ENCODE measurements around the gene POTEG. TPM values are rescaled to one million over a fixed set of nuclear protein-coding genes. Genes with fewer than 3 reads are reported as not detected.
"Not testable (repeated sequence)": the region's sequence is repeated elsewhere in the genome, so short reads cannot be mapped to it uniquely, and the experiment has no call there.

Gene POTEG
- total RNA-seq, 5 donors from 2014 or later (not counting 1 experiment from before 2014, with no cell fraction given), result not detected

DNA sequence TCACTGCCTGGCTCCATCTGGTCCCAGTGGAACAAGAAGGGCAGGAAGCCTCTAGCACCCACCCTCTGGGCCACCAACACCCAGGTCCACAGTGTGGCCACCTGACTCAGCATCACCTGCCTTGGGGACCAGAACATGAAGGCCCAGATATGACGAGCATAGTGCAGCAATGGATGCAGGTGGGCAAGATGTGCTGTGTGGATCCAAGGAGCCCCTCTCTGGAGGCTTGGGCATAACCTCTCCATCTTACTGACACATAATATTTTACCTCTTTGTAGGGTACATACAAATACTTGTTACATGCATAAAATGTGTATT, 2.9 kb upstream of the POTEG start:
- H3K27ac ChIP-seq (ENCODE audit: low read length); H3K27ac Mint-ChIP-seq; H3K27me3 ChIP-seq (replicated peaks in 1 of 2; ENCODE audit: control insufficient read depth in 2 of 2, extremely low read depth in 1 of 2, insufficient read depth in 2 of 2, low read length in 1 of 2); H3K9me3 Mint-ChIP-seq; H3K4me3 ChIP-seq (ENCODE audit: control insufficient read depth in 1 of 2, extremely low read depth in 1 of 2, low read length in 1 of 2); H3K4me1 Mint-ChIP-seq; H3K36me3 Mint-ChIP-seq; CTCF ChIA-PET; H3K27me3 Mint-ChIP-seq; H3K4me1 ChIP-seq (ENCODE audit: control insufficient read depth in 1 of 2, extremely low read depth in 1 of 2, insufficient read depth in 2 of 2, low read length in 2 of 2); H3K9me3 ChIP-seq; H3K4me3 Mint-ChIP-seq; H3K36me3 ChIP-seq (ENCODE audit: control insufficient read depth in 2 of 2, extremely low read depth in 1 of 2, insufficient read depth in 1 of 2, low read length in 1 of 2); POLR2A ChIA-PET; DNase-seq: not testable (repeated sequence)
- WGBS (ENCODE audit: insufficient coverage), result no CpG with 5 or more reads among the region's 1 CpG
- peak in 1 of 4 experiments; percentile 18 for ATAC-seq (replicated peaks in 1 of 4)

DNA sequence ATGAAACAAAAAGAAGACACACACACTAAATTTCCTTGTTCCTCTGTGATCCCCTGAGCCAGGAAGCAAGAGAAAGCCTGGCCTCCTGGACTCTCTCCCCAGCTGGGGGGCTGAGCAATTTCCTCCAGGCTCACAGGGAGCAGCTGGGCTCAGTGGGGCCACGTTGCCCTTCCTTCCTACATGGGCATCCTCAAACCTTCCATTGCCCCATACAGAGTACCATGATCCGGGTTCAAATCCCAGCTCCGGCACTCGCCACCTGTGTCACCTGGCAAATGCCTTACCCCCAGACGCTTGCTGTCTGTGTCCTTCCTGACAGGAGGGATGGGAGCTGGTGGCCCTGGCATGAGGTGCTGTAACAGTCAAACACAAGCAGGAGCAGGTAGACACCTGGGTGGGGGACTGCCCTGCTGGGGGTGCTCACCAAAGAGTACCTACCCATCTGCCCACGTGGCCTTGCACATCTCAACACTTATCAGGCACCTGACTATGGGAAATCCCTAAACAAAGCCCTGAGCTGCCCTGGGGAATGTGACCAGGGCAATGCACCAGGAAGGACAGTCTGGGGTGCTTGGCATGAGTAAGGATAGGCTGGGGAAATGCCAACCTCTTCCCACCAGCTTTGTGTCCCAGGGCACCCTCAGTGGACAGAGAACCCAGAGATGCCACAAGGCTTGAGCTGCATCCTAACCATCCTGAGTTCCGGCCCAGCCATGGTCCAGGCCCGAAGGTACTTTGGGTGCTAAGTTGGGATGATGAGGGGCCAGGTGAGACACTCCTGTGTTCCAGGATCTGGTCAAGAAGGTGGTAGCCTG, 2.4 kb upstream of the POTEG start:
- H3K4me3 ChIP-seq (ENCODE audit: control insufficient read depth in 1 of 2, extremely low read depth in 1 of 2, low read length in 1 of 2); H3K4me1 Mint-ChIP-seq; H3K4me1 ChIP-seq (ENCODE audit: control insufficient read depth in 1 of 2, extremely low read depth in 1 of 2, insufficient read depth in 2 of 2, low read length in 2 of 2); H3K27ac ChIP-seq (ENCODE audit: low read length); H3K9me3 Mint-ChIP-seq; CTCF ChIA-PET; H3K4me3 Mint-ChIP-seq; H3K9me3 ChIP-seq; POLR2A ChIA-PET; H3K27me3 ChIP-seq (replicated peaks in 1 of 2; ENCODE audit: control insufficient read depth in 2 of 2, extremely low read depth in 1 of 2, insufficient read depth in 2 of 2, low read length in 1 of 2); H3K36me3 ChIP-seq (ENCODE audit: control insufficient read depth in 2 of 2, extremely low read depth in 1 of 2, insufficient read depth in 1 of 2, low read length in 1 of 2); DNase-seq; H3K27ac Mint-ChIP-seq; H3K27me3 Mint-ChIP-seq; H3K36me3 Mint-ChIP-seq: not testable (repeated sequence)
- no CpG with 5 or more reads among the region's 8 CpGs for WGBS (ENCODE audit: insufficient coverage)
- ATAC-seq (replicated peaks in 1 of 4), result peak in 2 of 4 experiments; percentile 17 to 32

DNA sequence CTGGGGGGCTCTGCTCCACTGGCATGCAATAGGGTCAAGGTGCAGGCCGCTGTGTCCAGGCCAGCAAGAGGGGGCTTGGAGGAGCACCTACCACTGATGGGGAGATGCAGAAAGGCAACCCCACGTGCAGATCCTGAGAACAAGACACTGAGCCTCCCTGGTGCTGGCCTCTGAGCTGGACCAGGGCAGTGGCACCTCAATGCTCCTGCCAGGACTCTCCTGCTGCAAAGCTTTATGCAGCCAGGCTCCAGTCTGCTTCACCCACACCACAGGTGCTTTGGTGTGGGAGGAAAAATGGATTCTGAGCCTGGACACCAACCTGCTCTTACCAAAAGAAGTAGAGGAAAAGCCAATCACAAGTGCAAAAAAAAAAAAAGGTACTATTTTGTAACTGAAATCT, 1.7 kb upstream of the POTEG start:
- H3K27me3 Mint-ChIP-seq; ATAC-seq (replicated peaks in 1 of 4); H3K4me3 Mint-ChIP-seq; POLR2A ChIA-PET; H3K9me3 Mint-ChIP-seq; H3K36me3 ChIP-seq (ENCODE audit: control insufficient read depth in 2 of 2, extremely low read depth in 1 of 2, insufficient read depth in 1 of 2, low read length in 1 of 2); H3K36me3 Mint-ChIP-seq; CTCF ChIA-PET; H3K27ac ChIP-seq (ENCODE audit: low read length); DNase-seq; H3K4me3 ChIP-seq (ENCODE audit: control insufficient read depth in 1 of 2, extremely low read depth in 1 of 2, low read length in 1 of 2); H3K27me3 ChIP-seq (replicated peaks in 1 of 2; ENCODE audit: control insufficient read depth in 2 of 2, extremely low read depth in 1 of 2, insufficient read depth in 2 of 2, low read length in 1 of 2); H3K4me1 Mint-ChIP-seq; H3K4me1 ChIP-seq (ENCODE audit: control insufficient read depth in 1 of 2, extremely low read depth in 1 of 2, insufficient read depth in 2 of 2, low read length in 2 of 2); H3K9me3 ChIP-seq; H3K27ac Mint-ChIP-seq: not testable (repeated sequence)
- no CpG with 5 or more reads among the region's 2 CpGs for WGBS (ENCODE audit: insufficient coverage)

DNA sequence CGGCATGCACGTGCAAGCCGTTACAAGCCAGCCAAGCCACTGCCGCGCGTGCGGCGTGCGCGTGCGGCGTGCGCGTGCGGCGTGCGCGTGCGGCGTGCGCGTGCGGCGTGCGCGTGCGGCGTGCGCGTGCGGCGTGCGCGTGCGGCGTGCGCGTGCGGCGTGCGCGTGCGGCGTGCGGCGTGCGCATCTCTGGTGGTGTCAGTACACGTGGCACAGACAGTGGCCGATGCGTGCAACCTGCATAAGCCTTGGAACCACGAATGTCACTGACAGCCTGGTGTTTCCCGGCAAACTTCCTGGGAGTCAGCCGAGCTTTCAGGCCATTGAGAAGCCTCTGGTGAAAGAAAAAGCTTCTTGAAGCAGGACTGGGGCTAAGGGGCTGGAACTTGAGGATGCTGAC, 750 bp upstream of the POTEG start:
- not testable (repeated sequence) for H3K4me3 Mint-ChIP-seq

DNA sequence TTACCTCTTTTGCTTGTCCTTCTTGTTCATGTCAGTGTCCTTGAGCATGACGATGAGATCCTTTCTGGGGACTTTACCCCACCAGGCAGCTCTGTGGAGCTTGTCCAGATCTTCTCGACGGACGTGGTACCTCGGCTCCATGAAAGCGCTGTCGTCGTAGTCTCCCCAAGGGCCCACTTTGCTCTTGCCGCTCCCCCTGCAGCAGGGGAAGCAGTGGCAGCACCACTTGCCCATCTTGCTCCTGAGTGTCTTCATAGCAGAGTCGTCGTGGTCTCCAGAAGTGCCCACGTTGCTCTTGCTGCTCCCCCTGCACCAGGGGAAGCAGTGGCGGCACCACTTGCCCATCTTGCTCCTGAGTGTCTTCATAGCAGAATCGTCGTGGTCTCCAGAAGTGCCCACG, 376 bp downstream of the POTEG start:
- H3K36me3 Mint-ChIP-seq; CTCF ChIA-PET; H3K4me3 ChIP-seq (ENCODE audit: control insufficient read depth in 1 of 2, extremely low read depth in 1 of 2, low read length in 1 of 2); H3K4me1 Mint-ChIP-seq; H3K27me3 Mint-ChIP-seq; H3K27me3 ChIP-seq (replicated peaks in 1 of 2; ENCODE audit: control insufficient read depth in 2 of 2, extremely low read depth in 1 of 2, insufficient read depth in 2 of 2, low read length in 1 of 2); DNase-seq; H3K36me3 ChIP-seq (ENCODE audit: control insufficient read depth in 2 of 2, extremely low read depth in 1 of 2, insufficient read depth in 1 of 2, low read length in 1 of 2); H3K9me3 Mint-ChIP-seq; H3K4me3 Mint-ChIP-seq; H3K9me3 ChIP-seq; POLR2A ChIA-PET; H3K27ac Mint-ChIP-seq; ATAC-seq (replicated peaks in 1 of 4); H3K4me1 ChIP-seq (ENCODE audit: control insufficient read depth in 1 of 2, extremely low read depth in 1 of 2, insufficient read depth in 2 of 2, low read length in 2 of 2); H3K27ac ChIP-seq (ENCODE audit: low read length): not testable (repeated sequence)
- no CpG with 5 or more reads among the region's 16 CpGs for WGBS (ENCODE audit: insufficient coverage)

More for the DNA sequence above, 750 bp upstream of the POTEG start:
- ATAC-seq (replicated peaks in 1 of 4); H3K27me3 Mint-ChIP-seq; POLR2A ChIA-PET; H3K9me3 ChIP-seq; CTCF ChIA-PET; H3K27me3 ChIP-seq (replicated peaks in 1 of 2; ENCODE audit: control insufficient read depth in 2 of 2, extremely low read depth in 1 of 2, insufficient read depth in 2 of 2, low read length in 1 of 2); H3K4me3 ChIP-seq (ENCODE audit: control insufficient read depth in 1 of 2, extremely low read depth in 1 of 2, low read length in 1 of 2); H3K27ac Mint-ChIP-seq; H3K4me1 Mint-ChIP-seq; H3K36me3 ChIP-seq (ENCODE audit: control insufficient read depth in 2 of 2, extremely low read depth in 1 of 2, insufficient read depth in 1 of 2, low read length in 1 of 2); H3K9me3 Mint-ChIP-seq; H3K36me3 Mint-ChIP-seq; H3K4me1 ChIP-seq (ENCODE audit: control insufficient read depth in 1 of 2, extremely low read depth in 1 of 2, insufficient read depth in 2 of 2, low read length in 2 of 2); DNase-seq; H3K27ac ChIP-seq (ENCODE audit: low read length): not testable (repeated sequence)
- WGBS (ENCODE audit: insufficient coverage), result 90% methylated on average over 22 of the region's 53 CpGs

DNA sequence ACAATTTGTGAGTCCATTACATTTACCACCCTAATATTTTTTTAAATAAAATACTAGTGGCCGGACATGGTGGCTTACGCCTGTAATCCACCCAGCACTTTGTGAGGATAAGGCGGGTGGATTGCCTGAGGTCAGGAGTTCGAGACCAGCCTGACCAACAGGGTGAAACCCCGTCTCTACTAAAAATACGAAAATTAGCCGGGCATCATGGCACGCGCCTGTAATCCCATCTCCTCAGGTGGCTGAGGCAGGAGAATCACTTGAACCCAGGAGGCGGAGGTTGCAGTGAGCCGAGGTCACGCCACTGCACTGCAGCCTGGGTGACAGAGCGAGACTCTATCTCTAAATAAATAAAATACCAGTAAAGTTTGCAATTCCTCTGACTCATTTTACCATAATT, 25.6 kb downstream of the POTEG start:
- H3K27ac Mint-ChIP-seq; DNase-seq; H3K27me3 Mint-ChIP-seq; H3K4me3 Mint-ChIP-seq; CTCF ChIA-PET; H3K4me1 Mint-ChIP-seq; H3K36me3 ChIP-seq (ENCODE audit: control insufficient read depth in 2 of 2, extremely low read depth in 1 of 2, insufficient read depth in 1 of 2, low read length in 1 of 2); H3K9me3 ChIP-seq; ATAC-seq (replicated peaks in 1 of 4); H3K4me1 ChIP-seq (ENCODE audit: control insufficient read depth in 1 of 2, extremely low read depth in 1 of 2, insufficient read depth in 2 of 2, low read length in 2 of 2); H3K27ac ChIP-seq (ENCODE audit: low read length); H3K9me3 Mint-ChIP-seq; H3K4me3 ChIP-seq (ENCODE audit: control insufficient read depth in 1 of 2, extremely low read depth in 1 of 2, low read length in 1 of 2); POLR2A ChIA-PET; H3K36me3 Mint-ChIP-seq; H3K27me3 ChIP-seq (replicated peaks in 1 of 2; ENCODE audit: control insufficient read depth in 2 of 2, extremely low read depth in 1 of 2, insufficient read depth in 2 of 2, low read length in 1 of 2): not testable (repeated sequence)
- WGBS (ENCODE audit: insufficient coverage), result no CpG with 5 or more reads among the region's 13 CpGs

DNA sequence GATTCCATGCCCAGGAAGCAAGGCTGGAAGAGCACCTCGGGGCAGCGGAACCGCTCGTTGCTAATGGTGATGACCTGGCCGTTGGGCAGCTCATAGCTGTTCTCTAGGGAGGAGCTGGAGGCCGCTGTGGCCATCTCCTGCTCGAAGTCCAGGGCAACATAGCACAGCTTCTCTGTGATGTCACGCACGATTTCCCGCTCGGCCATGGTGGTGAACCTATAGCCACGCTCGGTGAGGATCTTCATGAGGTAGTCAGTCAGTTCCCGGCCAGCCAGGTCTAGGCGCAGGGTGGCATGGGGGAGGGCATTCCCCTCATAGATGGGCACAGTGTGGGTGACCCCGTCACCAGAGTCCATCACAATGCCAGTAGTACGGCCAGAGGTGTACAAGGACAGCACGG, 32.0 kb downstream of the POTEG start:
- H3K4me3 ChIP-seq (ENCODE audit: control insufficient read depth in 1 of 2, extremely low read depth in 1 of 2, low read length in 1 of 2); H3K4me1 ChIP-seq (ENCODE audit: control insufficient read depth in 1 of 2, extremely low read depth in 1 of 2, insufficient read depth in 2 of 2, low read length in 2 of 2); H3K9me3 Mint-ChIP-seq; H3K36me3 Mint-ChIP-seq; H3K9me3 ChIP-seq; H3K4me3 Mint-ChIP-seq; H3K4me1 Mint-ChIP-seq; DNase-seq; ATAC-seq (replicated peaks in 1 of 4); H3K27me3 ChIP-seq (replicated peaks in 1 of 2; ENCODE audit: control insufficient read depth in 2 of 2, extremely low read depth in 1 of 2, insufficient read depth in 2 of 2, low read length in 1 of 2); H3K36me3 ChIP-seq (ENCODE audit: control insufficient read depth in 2 of 2, extremely low read depth in 1 of 2, insufficient read depth in 1 of 2, low read length in 1 of 2); H3K27me3 Mint-ChIP-seq; H3K27ac Mint-ChIP-seq; H3K27ac ChIP-seq (ENCODE audit: low read length); POLR2A ChIA-PET; CTCF ChIA-PET: not testable (repeated sequence)
- WGBS (ENCODE audit: insufficient coverage), result no CpG with 5 or more reads among the region's 18 CpGs
